Hepatocyte (in vitro differentiated cells): ENCODE data around the gene EEFSEC.

ENCODE experiments used
- EZH2phosphoT487 ChIP-seq: fragments of 200-600 bp; sonication (generic); IDR thresholded peaks from one replicate; pipeline ENCODE4 v1.6.1; 2018; ENCODE audit warnings: antibody characterized with exemption, mild to moderate bottlenecking, low read depth, moderate library complexity; ENCODE audit not compliant: unreplicated experiment, severe bottlenecking
- TF ChIP-seq, protein P1 (sequence below): fragments of 200-600 bp; sonication (generic); IDR thresholded peaks from 2 replicates; pipeline ENCODE4 v1.5.1; 2016; ENCODE audit warnings: antibody characterized with exemption, mild to moderate bottlenecking; ENCODE audit not compliant: poor library complexity

DNA sequence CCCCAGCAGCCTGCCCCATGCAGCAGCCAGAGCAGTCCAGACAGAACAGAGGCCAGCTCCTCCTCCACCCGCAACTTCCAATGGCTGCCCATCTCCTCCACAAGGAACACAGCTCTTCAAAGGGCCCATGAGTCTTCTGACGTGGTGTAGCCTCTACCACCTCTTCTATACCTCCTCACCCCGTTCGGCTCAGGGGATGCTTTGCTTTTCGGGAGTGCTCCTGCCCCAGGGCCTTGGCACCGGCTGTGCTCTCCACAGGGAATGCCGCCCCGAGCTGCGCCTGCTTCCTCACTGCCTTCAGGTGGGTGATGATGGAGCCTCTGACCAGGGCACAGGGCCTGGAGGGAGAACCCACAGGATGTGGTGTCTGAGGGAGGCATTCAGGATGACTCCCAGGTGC, 298.8 kb downstream of the EEFSEC start:
- TF ChIP-seq, protein P1, sequence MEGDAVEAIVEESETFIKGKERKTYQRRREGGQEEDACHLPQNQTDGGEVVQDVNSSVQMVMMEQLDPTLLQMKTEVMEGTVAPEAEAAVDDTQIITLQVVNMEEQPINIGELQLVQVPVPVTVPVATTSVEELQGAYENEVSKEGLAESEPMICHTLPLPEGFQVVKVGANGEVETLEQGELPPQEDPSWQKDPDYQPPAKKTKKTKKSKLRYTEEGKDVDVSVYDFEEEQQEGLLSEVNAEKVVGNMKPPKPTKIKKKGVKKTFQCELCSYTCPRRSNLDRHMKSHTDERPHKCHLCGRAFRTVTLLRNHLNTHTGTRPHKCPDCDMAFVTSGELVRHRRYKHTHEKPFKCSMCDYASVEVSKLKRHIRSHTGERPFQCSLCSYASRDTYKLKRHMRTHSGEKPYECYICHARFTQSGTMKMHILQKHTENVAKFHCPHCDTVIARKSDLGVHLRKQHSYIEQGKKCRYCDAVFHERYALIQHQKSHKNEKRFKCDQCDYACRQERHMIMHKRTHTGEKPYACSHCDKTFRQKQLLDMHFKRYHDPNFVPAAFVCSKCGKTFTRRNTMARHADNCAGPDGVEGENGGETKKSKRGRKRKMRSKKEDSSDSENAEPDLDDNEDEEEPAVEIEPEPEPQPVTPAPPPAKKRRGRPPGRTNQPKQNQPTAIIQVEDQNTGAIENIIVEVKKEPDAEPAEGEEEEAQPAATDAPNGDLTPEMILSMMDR: no peak
- TF ChIP-seq EZH2phosphoT487: no peak
